Right renal cortex interstitium (tissue), 3 donors: ENCODE measurements around the gene OR10H5. TPM values are rescaled to one million over a fixed set of nuclear protein-coding genes. Genes with fewer than 3 reads are reported as not detected.
"Not testable (repeated sequence)": the region's sequence is repeated elsewhere in the genome, so short reads cannot be mapped to it uniquely, and the experiment has no call there.

Experiments
- DNase-seq, 3 donors: peaks; one replicate each; pipeline ENCODE4 v3.0.0-alpha.2; 2013; ENCODE audit warnings: low read depth in 3 of 3, low spot score in 2 of 3
- polyA plus RNA-seq, 3 donors: library from polyadenylated mRNA; unstranded; fragments of 120-200 nt; gene quantifications; one replicate each; pipeline ENCODE4 v1.2.1, GENCODE V29; 2013; ENCODE audit not compliant: insufficient read length in 3 of 3

The OR10H5 gene
- polyA plus RNA-seq, 3 donors: 0.01 to 0.04 (median 0.03) TPM

DNA sequence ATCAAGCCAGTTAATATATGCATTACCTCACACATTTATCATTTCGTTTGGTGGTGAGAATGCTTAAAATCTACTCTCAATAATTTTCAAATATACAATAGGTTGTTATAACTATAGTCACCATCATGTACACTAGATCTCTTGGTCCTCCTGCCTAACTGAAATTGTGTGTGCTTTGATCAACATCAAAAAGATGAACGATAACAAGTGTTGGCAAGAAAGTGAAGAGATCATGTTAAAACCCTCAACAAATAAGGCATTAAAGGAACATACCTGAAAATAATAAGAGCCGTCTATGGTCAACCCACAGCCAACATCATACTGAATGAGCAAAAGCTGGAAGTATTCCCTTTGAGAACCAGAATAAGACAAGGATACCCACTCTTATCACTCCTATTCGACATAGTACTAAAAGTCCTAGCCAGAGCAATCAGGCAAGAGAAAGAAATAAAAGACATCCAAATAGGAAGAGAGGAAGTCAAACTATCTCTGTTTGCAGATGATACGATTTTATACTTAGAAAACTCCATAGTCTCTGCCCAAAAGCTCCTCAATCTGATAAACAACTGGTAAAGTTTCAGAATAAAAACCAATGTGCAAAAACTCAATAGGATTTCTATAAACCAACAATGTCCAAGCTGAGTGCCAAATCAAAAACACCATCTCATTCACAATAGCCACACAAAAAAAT lies 55.9 kb downstream of the OR10H5 start:
- DNase-seq: no peak

GRCh38 chr19:15843894-15844222 lies 56.4 kb downstream of the OR10H5 start:
- DNase-seq: not testable (repeated sequence)

GRCh38 chr19:15846923-15847322 lies 59.5 kb downstream of the OR10H5 start:
- DNase-seq: no peak

DNA sequence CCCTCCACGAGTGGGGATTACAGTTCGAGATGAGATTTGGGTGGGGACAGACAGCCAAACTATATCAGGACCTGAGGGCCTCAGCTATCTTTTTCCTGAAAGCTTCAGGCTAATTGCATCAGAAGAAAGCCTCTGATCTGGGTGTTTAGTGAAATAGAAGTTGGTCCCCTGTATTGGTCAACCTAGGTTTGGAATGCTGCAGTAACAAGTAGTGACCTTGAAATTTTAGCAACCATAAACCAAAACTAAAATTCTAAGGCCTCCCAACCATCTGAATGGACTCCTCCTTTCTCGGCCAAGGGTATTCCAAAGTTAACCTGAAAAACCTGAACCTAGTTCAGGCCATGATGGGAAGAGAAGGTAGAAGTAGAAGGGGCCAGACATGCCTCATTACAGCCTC lies 62.9 kb downstream of the OR10H5 start:
- no peak for DNase-seq

Other genes with a start within 250 kb of the OR10H5 start
- gene CYP4F8, start 172.4 kb upstream of the OR10H5 start, polyA plus RNA-seq: under 1 TPM in 1 of 3 donors, not detected in 2; 0.04 TPM
- gene CYP4F3, start 146.8 kb upstream of the OR10H5 start, polyA plus RNA-seq: under 1 TPM; 0.15 to 0.51 (median 0.18) TPM
- under 1 TPM in 2 of 3 donors, not detected in 1; 0.49 to 0.61 TPM for gene CYP4F12, start 114.6 kb upstream of the OR10H5 start, polyA plus RNA-seq
- not detected for gene OR10H2, start 59.6 kb upstream of the OR10H5 start, polyA plus RNA-seq
- not detected for gene OR10H3, start 49.7 kb upstream of the OR10H5 start, polyA plus RNA-seq
- under 1 TPM in 2 of 3 donors, not detected in 1; 0.04 to 0.07 TPM for gene OR10H1, start 28.0 kb downstream of the OR10H5 start, polyA plus RNA-seq
- gene CYP4F2, start 110.4 kb downstream of the OR10H5 start, polyA plus RNA-seq: under 1 TPM in 2 of 3 donors, not detected in 1; 0.15 to 0.41 TPM
- under 1 TPM in 2 of 3 donors, not detected in 1; 0.25 to 0.78 TPM for gene CYP4F11, start 146.9 kb downstream of the OR10H5 start, polyA plus RNA-seq
- gene OR10H4, start 161.3 kb downstream of the OR10H5 start, polyA plus RNA-seq: not detected